Naive thymus-derived CD4-positive, alpha-beta T cell (primary cell): ENCODE measurements around the gene THBS2. TPM values are rescaled to one million over a fixed set of nuclear protein-coding genes. Genes with fewer than 3 reads are reported as not detected.
A peak's percentile ranks its signal among the peaks of the same experiment; 100 is the strongest.

Experiments
- ATAC-seq: fragments of 150-1000 bp; cut with Tn5 transposase; 2 replicates; pipeline ENCODE4 v1.10.0; 2021; ENCODE audit warnings: mild to moderate bottlenecking, moderate library complexity
- CTCF ChIA-PET: fragments of 350-600 bp; sonication (Branson Sonifier 250); formaldehyde crosslinking; loops from one replicate; lab custom pipeline; 2021; ENCODE audit warnings: antibody characterized with exemption; lab: Charles Lee
- POLR2A ChIA-PET: fragments of 350-600 bp; sonication (Branson Sonifier 250); formaldehyde crosslinking; loops from one replicate; lab custom pipeline; 2021; ENCODE audit warnings: antibody characterized with exemption, inconsistent platforms; lab: Charles Lee
- DNase-seq, 9 donors: peaks; one replicate each; pipeline versions ENCODE4 v3.0.0 to v3.0.0-alpha.2; 2020 to 2022; ENCODE audit warnings: mixed read lengths in 1 of 9
- H3K27ac ChIP-seq: one replicate; pipeline ENCODE4 v1.7.0; 2013; ENCODE audit warnings: mild to moderate bottlenecking, low read depth, low read length, moderate library complexity
- H3K27me3 ChIP-seq, 2 donors: one replicate each; pipeline ENCODE4 v1.7.0; 2013; ENCODE audit warnings: low read length in 2 of 2, mild to moderate bottlenecking in 2 of 2, moderate library complexity in 2 of 2; ENCODE audit not compliant: control insufficient read depth in 2 of 2, insufficient read depth in 2 of 2
- H3K36me3 ChIP-seq, 3 experiments: 1 replicate in 2 of 3; 2 replicates in 1 of 3; pipeline ENCODE4 v1.7.0; 2013; ENCODE audit warnings: low read length in 3 of 3, mild to moderate bottlenecking in 3 of 3, moderate library complexity in 1 of 3; ENCODE audit not compliant: insufficient read depth in 3 of 3, control insufficient read depth in 2 of 3
- H3K4me1 ChIP-seq, 2 donors: one replicate each; pipeline ENCODE4 v1.7.0; 2013; ENCODE audit warnings: low read length in 2 of 2, mild to moderate bottlenecking in 2 of 2, moderate library complexity in 1 of 2; ENCODE audit not compliant: control insufficient read depth in 2 of 2, insufficient read depth in 2 of 2
- H3K4me3 ChIP-seq: 2 replicates; pipeline ENCODE4 v1.7.0; 2013; ENCODE audit warnings: mild to moderate bottlenecking, low read length
- H3K9me3 ChIP-seq, 3 experiments: 1 replicate in 2 of 3; 2 replicates in 1 of 3; pipeline ENCODE4 v1.7.0; 2013; ENCODE audit warnings: low read length in 3 of 3; ENCODE audit not compliant: control insufficient read depth in 2 of 3
- H3K27ac Mint-ChIP-seq, 9 donors: one replicate each; pipeline ENCODE4 v1.8.0; 2020 to 2022; ENCODE audit warnings: mixed read lengths in 9 of 9, mild to moderate bottlenecking in 8 of 9, moderate library complexity in 5 of 9, inconsistent platforms in 2 of 9
- H3K27me3 Mint-ChIP-seq, 5 donors: one replicate each; pipeline ENCODE4 v1.8.0; 2021 to 2022; ENCODE audit warnings: mixed read lengths in 5 of 5, mild to moderate bottlenecking in 1 of 5
- H3K36me3 Mint-ChIP-seq, 5 donors: one replicate each; pipeline ENCODE4 v1.8.0; 2020 to 2022; ENCODE audit warnings: mixed read lengths in 5 of 5, mild to moderate bottlenecking in 3 of 5, inconsistent platforms in 1 of 5
- H3K4me1 Mint-ChIP-seq, 7 donors: one replicate each; pipeline ENCODE4 v1.8.0; 2020 to 2022; ENCODE audit warnings: mixed read lengths in 7 of 7, mild to moderate bottlenecking in 3 of 7, inconsistent platforms in 1 of 7
- H3K4me3 Mint-ChIP-seq, 10 donors: one replicate each; pipeline ENCODE4 v1.8.0; 2020 to 2022; ENCODE audit warnings: mild to moderate bottlenecking in 10 of 10, mixed read lengths in 10 of 10, moderate library complexity in 6 of 10, inconsistent platforms in 2 of 10
- H3K9me3 Mint-ChIP-seq, 11 donors: one replicate each; pipeline ENCODE4 v1.8.0; 2020 to 2022; ENCODE audit warnings: mixed read lengths in 11 of 11, mild to moderate bottlenecking in 4 of 11, inconsistent platforms in 1 of 11, moderate library complexity in 1 of 11
- intact Hi-C, 2 donors: fragments of 100-400 bp; cut with micrococcal nuclease; formaldehyde crosslinking; loops; one replicate each; pipeline ENCODE4 v1.15.1; 2023
- polyA plus RNA-seq, 2 donors: library from polyadenylated mRNA; unstranded; fragments of 300-500 nt; fragmentation: Illumina TruSeq; gene quantifications; one replicate each; pipeline ENCODE4 v1.2.3, GENCODE V29; 2021
- total RNA-seq, 6 experiments: library from RNA in 5 of 6; stranded (reverse) in 5 of 6; gene quantifications; 1 replicate in 5 of 6; 2 replicates in 1 of 6; pipeline ENCODE4 v1.2.3 and lab custom pipeline; 2021 to 2026

Gene THBS2
- total and polyA plus RNA-seq, 7 experiments from 2014 or later, result 0.08 TPM; not detected in 6

GRCh38 chr6:169296170-169296569 is 42.5 kb upstream of the THBS2 start:
- H3K4me1 ChIP-seq, result no peaks in the 10 kb centered on the region
- Mint-ChIP-seq H3K27ac (no peak overlapping the region), H3K36me3 (peaks cover 0 to 5% (median 0%) of the 10 kb centered on the region in 5 donors), H3K4me1 (peaks cover 0 to 1% (median 0%) of the 10 kb centered on the region in 7 donors), H3K27me3 (peaks cover 0 to 31% (median 25%) of the 10 kb centered on the region in 5 donors), H3K9me3 (peaks cover 0 to 7% (median 0%) of the 10 kb centered on the region in 11 donors), H3K4me3 (no peak overlapping the region)
- H3K9me3 ChIP-seq, result no peaks in the 10 kb centered on the region
- H3K27ac ChIP-seq, result no peak overlapping the region
- no peak for DNase-seq
- intact Hi-C loops, result no loop called here
- no peaks in the 10 kb centered on the region for H3K36me3 ChIP-seq
- no peak for ATAC-seq
- ChIA-PET CTCF (no interaction called here), POLR2A (no interaction called here)
- no peak overlapping the region for H3K4me3 ChIP-seq
- no peaks in the 10 kb centered on the region for H3K27me3 ChIP-seq

GRCh38 chr6:169293196-169293595 is 39.5 kb upstream of the THBS2 start:
- intact Hi-C loops, result no loop called here
- ATAC-seq (no peak), DNase-seq (no peak)
- Histone ChIP-seq H3K4me1 (no peaks in the 10 kb centered on the region), H3K27ac (no peak overlapping the region), H3K36me3 (no peaks in the 10 kb centered on the region), H3K4me3 (no peak overlapping the region), H3K27me3 (no peaks in the 10 kb centered on the region), H3K9me3 (no peaks in the 10 kb centered on the region)
- Mint-ChIP-seq H3K27ac (no peak overlapping the region), H3K36me3 (peaks cover 0 to 5% (median 0%) of the 10 kb centered on the region in 5 donors), H3K9me3 (peaks cover 0 to 7% (median 0%) of the 10 kb centered on the region in 11 donors), H3K4me1 (peaks cover 0 to 4% (median 0%) of the 10 kb centered on the region in 7 donors), H3K27me3 (peaks cover 0 to 38% (median 14%) of the 10 kb centered on the region in 5 donors), H3K4me3 (no peak overlapping the region)
- POLR2A ChIA-PET, result no interaction called here
- CTCF ChIA-PET, result no interaction called here

- Histone ChIP-seq H3K9me3 (no peaks in the 10 kb centered on the region), H3K4me1 (no peaks in the 10 kb centered on the region), H3K36me3 (no peaks in the 10 kb centered on the region), H3K27me3 (no peaks in the 10 kb centered on the region), H3K4me3 (no peak overlapping the region), H3K27ac (no peak overlapping the region)
- DNase-seq (no peak), ATAC-seq (peak; percentile 48)
- H3K36me3 Mint-ChIP-seq, result peaks cover 0 to 5% (median 0%) of the 10 kb centered on the region in 5 donors
- ChIA-PET POLR2A (no interaction called here), CTCF (no interaction called here)
- H3K27ac Mint-ChIP-seq, result no peak overlapping the region
- intact Hi-C loops, result no loop called here
- H3K9me3 Mint-ChIP-seq, result peaks cover 0 to 4% (median 0%) of the 10 kb centered on the region in 11 donors
- H3K4me1 Mint-ChIP-seq, result peaks cover 0 to 4% (median 0%) of the 10 kb centered on the region in 7 donors
- no peak overlapping the region for H3K4me3 Mint-ChIP-seq
- peaks cover 0 to 41% (median 14%) of the 10 kb centered on the region in 5 donors for H3K27me3 Mint-ChIP-seq
Observed at GRCh38 chr6:169292338-169293124, 38.9 kb upstream of the THBS2 start.

GRCh38 chr6:169291646-169292337 is 38.1 kb upstream of the THBS2 start:
- no peaks in the 10 kb centered on the region for H3K9me3 ChIP-seq
- intact Hi-C loops, result no loop called here
- no peaks in the 10 kb centered on the region for H3K27me3 ChIP-seq
- DNase-seq (no peak), ATAC-seq (no peak)
- no peaks in the 10 kb centered on the region for H3K36me3 ChIP-seq
- no peak overlapping the region for H3K4me3 ChIP-seq
- Mint-ChIP-seq H3K9me3 (peaks cover 0 to 4% (median 0%) of the 10 kb centered on the region in 11 donors), H3K4me3 (no peak overlapping the region), H3K36me3 (peaks cover 0 to 3% (median 0%) of the 10 kb centered on the region in 5 donors), H3K4me1 (peaks cover 0 to 4% (median 0%) of the 10 kb centered on the region in 7 donors), H3K27ac (no peak overlapping the region), H3K27me3 (peaks cover 0 to 39% (median 12%) of the 10 kb centered on the region in 5 donors)
- ChIA-PET CTCF (no interaction called here), POLR2A (no interaction called here)
- no peaks in the 10 kb centered on the region for H3K4me1 ChIP-seq
- no peak overlapping the region for H3K27ac ChIP-seq

GRCh38 chr6:169291148-169291547 is 37.5 kb upstream of the THBS2 start:
- H3K27ac ChIP-seq, result no peak overlapping the region
- ATAC-seq (no peak), DNase-seq (no peak)
- Mint-ChIP-seq H3K4me1 (peaks cover 0 to 3% (median 0%) of the 10 kb centered on the region in 7 donors), H3K9me3 (peaks cover 0 to 2% (median 0%) of the 10 kb centered on the region in 11 donors), H3K27ac (no peak overlapping the region), H3K4me3 (no peak overlapping the region), H3K27me3 (peaks cover 0 to 35% (median 8%) of the 10 kb centered on the region in 5 donors), H3K36me3 (no peaks in the 10 kb centered on the region)
- ChIA-PET CTCF (no interaction called here), POLR2A (no interaction called here)
- no peaks in the 10 kb centered on the region for H3K36me3 ChIP-seq
- intact Hi-C loops, result no loop called here
- no peaks in the 10 kb centered on the region for H3K4me1 ChIP-seq
- H3K9me3 ChIP-seq, result no peaks in the 10 kb centered on the region
- no peak overlapping the region for H3K4me3 ChIP-seq
- H3K27me3 ChIP-seq, result no peaks in the 10 kb centered on the region

GRCh38 chr6:169289619-169290339 is 36.1 kb upstream of the THBS2 start:
- DNase-seq (no peak), ATAC-seq (peak; percentile 55)
- Mint-ChIP-seq H3K36me3 (no peaks in the 10 kb centered on the region), H3K27me3 (peaks cover 0 to 31% (median 8%) of the 10 kb centered on the region in 5 donors), H3K4me1 (peaks cover 0 to 3% (median 0%) of the 10 kb centered on the region in 7 donors), H3K9me3 (peaks cover 0 to 2% (median 0%) of the 10 kb centered on the region in 11 donors), H3K27ac (no peak overlapping the region), H3K4me3 (no peak overlapping the region)
- intact Hi-C loops, result no loop called here
- Histone ChIP-seq H3K27me3 (no peaks in the 10 kb centered on the region), H3K4me1 (no peaks in the 10 kb centered on the region), H3K27ac (no peak overlapping the region), H3K4me3 (no peak overlapping the region), H3K9me3 (no peaks in the 10 kb centered on the region), H3K36me3 (no peaks in the 10 kb centered on the region)
- ChIA-PET POLR2A (no interaction called here), CTCF (no interaction called here)
